ENCODE measurements around the gene FAM83C. TPM values are rescaled to one million over a fixed set of nuclear protein-coding genes. Genes with fewer than 3 reads are reported as not detected.

The FAM83C gene
- not detected in 2 replicates for total RNA-seq (2014; rRNA removed; shearing (Covaris generic); ENCODE audit: low replicate concordance)

DNA sequence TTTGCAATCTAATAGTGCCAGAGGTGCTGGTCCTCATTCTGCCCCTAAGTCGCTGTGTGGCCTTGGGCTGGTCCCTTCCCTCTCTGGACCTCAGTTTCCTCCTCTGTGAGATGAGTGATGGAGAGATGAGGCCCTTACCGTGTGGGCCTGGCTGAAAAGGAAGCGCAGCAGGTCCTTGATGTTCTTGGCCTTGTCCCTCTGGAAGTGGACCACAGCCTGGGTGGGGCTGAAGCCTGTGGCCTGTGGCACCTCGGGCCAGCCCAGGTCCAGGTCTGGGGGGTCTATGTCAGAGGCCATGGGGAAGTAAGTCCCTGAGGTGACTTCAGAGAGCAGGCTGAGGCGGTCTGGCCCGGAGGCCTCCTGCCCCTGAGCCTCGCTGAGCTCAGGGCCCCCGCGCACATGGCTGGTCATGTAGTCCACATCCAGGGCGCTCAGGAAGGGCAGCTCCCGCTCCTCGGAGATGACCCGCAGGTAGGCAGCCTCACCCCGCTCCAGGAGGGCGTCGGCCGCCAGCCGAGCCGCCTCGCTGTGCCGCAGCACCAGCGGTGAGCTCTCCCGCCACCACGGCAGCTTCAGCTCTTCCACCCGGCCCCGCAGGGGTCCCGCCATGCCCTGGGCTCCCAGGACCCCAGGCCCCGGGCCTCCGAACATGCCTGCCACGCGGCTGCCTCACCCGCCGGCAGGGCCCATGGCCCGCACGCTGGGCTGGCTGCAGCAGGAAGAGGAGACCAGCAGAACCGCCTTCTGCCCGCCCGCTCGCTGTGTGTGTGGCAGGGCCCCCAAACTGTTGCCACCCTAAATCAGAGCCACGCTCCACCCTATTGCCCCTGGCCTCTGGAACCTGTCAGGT is at the start of gene FAM83C:
Gene FAM83C, minus strand, starts transcription at position 772 of the 850 bp plus-strand sequence. Its CDS starts 121 bp downstream, at position 651.
- DNase-seq = no peak
- H3K36me3 ChIP-seq = no peaks in the 10 kb centered on the region
- no peaks in the 10 kb centered on the region for H3K27me3 ChIP-seq
- no peak within 1 kb of the TSS for H3K4me3 ChIP-seq
- no peaks in the 10 kb centered on the region for H3K9me3 ChIP-seq

DNA sequence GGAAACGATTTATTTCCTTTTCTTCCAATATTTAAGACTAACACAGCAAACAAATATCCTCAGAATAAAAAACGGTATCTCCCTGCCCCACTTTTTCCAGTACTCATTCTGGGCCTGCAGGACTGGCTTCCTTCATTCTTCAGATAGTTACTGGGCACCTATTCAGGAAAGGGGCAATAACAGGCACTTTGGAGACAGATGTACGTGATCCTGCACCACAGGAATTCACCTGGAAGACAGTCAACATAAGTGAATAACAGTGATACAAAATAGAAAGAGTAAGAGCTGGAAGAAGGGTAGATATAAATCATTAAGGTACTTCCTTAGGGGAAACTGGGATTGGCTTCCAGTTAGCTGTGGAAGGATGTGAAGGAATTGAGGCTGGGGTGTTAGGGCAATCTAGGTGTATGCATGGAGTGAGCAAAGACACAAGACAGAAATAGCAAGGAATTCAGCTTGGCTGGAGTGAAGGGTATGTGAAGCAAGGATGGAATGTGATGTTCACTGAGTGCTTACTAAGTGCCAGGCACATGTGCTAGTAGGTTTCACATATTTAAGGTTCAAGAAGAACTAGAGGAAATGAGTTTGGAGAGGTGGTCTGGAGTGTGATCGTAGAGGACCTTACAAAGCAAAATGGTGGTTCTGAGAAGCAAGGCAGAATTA is 49.3 kb upstream of the FAM83C start:
- DNase-seq = peak; percentile 26
- H3K9me3 ChIP-seq = no peaks in the 10 kb centered on the region
- no peaks in the 10 kb centered on the region for H3K27me3 ChIP-seq
- no peak overlapping the region for H3K4me3 ChIP-seq
- peaks cover 59% of the 10 kb centered on the region for H3K36me3 ChIP-seq

- DNase-seq = no peak
- Histone ChIP-seq H3K36me3 (peaks cover 52% of the 10 kb centered on the region), H3K9me3 (no peaks in the 10 kb centered on the region), H3K27me3 (no peaks in the 10 kb centered on the region), H3K4me3 (no peak overlapping the region)
Observed at GRCh38 chr20:35340436-35340835, 48.2 kb upstream of the FAM83C start.

DNA sequence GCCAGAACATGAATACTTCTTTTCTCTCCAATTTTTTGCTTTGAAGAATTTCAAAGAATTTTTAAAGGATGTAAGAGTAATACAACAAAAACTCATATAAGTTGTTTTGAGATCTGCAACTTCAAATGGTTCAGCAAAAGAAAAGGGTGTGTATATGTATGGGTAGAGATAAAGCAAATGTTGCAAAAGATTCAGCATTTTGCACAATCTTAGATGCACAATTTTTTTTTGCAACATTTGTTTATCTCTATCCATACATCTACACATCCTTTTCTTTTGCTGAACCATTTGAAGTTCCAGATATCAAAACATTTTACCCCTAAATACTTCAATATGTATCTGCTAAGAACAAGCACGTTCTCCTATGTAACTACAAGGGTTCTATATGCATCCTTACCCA is 47.4 kb upstream of the FAM83C start:
- no peaks in the 10 kb centered on the region for H3K27me3 ChIP-seq
- no peak for DNase-seq
- H3K9me3 ChIP-seq = no peaks in the 10 kb centered on the region
- no peak overlapping the region for H3K4me3 ChIP-seq
- H3K36me3 ChIP-seq = peaks cover 44% of the 10 kb centered on the region

DNA sequence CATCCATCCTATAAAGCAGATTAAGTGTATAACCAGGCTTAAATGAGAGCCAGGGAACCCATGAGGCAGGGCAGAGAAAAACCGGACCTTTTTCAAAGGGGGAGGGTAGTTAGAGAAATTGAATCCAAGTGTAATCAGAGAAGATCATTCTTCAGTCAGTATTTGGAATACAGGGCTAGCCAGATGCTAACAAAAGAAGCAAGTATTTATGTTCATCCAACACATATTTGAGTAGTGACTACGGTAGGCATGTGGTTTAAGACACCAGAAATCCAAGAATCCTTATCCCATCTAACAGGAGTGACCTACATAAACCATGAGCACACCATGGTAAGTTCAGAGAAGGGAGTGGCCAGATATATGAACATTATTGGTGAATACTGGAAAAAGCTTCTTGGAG is 46.8 kb upstream of the FAM83C start:
- peak; percentile 55 for DNase-seq
- peaks cover 43% of the 10 kb centered on the region for H3K36me3 ChIP-seq
- H3K27me3 ChIP-seq = no peaks in the 10 kb centered on the region
- H3K9me3 ChIP-seq = no peaks in the 10 kb centered on the region
- no peak overlapping the region for H3K4me3 ChIP-seq

DNA sequence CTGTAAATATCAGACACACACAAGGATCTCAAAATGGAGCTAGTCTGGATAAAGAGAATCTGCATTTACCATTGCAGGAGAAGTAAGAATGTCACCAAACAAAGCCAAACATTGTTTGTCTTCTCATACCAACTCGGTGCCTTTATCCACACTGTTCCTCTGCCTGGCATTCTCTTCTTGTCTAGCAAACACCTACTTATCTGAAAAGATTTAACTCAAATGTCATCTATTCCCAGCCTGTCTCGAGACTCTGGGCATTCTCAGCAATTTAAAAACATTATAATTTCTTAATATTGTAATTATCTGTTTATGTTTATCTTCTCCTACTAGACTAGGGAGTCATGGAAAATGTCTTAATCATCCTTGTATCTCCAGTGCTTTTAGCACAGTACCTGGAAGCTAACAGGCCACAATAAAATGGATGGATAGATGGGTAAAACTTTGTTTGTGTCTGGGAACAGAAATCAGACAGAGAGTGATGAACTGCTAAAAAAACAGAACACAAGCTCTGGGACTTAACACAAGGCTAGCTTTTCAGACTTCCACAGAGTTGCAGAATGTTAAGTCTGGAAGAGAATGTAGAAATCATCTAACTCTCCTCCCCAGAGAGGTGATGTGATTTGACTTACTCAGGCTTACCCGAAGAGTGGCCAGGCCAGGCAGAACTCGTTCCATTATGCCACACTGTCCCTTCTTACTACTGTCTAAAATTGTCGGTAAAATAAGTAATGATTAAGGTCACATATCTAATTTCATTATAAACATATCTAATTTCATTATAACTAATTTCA is 42.3 kb upstream of the FAM83C start:
- no peak for DNase-seq
- H3K4me3 ChIP-seq = no peak overlapping the region
- H3K27me3 ChIP-seq = no peaks in the 10 kb centered on the region
- H3K9me3 ChIP-seq = no peaks in the 10 kb centered on the region
- peaks cover 19% of the 10 kb centered on the region for H3K36me3 ChIP-seq

DNA sequence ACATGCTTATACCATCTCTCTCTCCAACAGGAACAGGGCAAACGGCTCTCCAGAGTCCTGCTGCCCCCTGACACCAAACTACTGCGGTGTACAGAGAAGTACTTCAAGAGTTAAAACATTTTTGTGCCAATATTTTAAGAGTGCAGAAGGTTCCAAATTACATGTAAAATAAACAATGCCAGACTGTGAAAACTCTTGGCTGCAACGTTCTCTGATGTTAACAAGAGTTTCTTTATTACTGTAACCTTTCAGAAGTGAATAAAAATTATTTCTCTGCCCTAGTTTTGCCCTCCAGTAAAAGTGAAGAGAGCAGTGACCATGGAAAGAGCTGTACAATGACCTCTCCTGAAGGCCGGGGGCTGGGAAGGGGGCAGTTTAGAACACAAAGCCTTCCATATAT is 41.4 kb upstream of the FAM83C start:
- no peak overlapping the region for H3K4me3 ChIP-seq
- H3K9me3 ChIP-seq = no peaks in the 10 kb centered on the region
- no peaks in the 10 kb centered on the region for H3K27me3 ChIP-seq
- H3K36me3 ChIP-seq = peaks cover 28% of the 10 kb centered on the region
- DNase-seq = no peak

GRCh38 chr20:35332540-35333200 is 40.4 kb upstream of the FAM83C start:
- no peak overlapping the region for H3K4me3 ChIP-seq
- no peaks in the 10 kb centered on the region for H3K27me3 ChIP-seq
- H3K36me3 ChIP-seq = peaks cover 27% of the 10 kb centered on the region
- no peaks in the 10 kb centered on the region for H3K9me3 ChIP-seq
- no peak for DNase-seq

GRCh38 chr20:35329435-35330139 is 37.4 kb upstream of the FAM83C start:
- H3K36me3 ChIP-seq = peaks cover 37% of the 10 kb centered on the region
- peak; percentile 75 for DNase-seq
- no peaks in the 10 kb centered on the region for H3K9me3 ChIP-seq
- no peak overlapping the region for H3K4me3 ChIP-seq
- H3K27me3 ChIP-seq = no peaks in the 10 kb centered on the region

DNA sequence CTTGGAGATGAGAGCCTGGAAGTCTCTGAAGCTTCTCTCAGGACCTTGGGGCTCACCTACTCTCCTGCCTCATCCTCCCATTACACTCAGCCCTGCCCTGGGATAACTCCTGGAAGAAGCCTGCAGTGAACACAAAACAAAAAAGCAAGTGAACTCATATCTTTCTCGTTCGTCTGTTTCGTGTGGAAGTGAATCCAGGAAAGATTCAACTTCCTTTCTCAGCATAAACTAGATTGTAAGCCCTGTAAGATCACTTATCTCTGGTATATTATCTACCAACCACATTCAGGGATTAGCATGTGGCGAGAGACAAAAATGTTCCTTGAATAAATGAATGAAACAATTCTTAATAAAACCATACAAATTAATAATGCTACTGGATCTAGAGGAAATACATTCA is 36.5 kb upstream of the FAM83C start:
- no peak for DNase-seq
- Histone ChIP-seq H3K4me3 (no peak overlapping the region), H3K36me3 (peaks cover 46% of the 10 kb centered on the region), H3K27me3 (no peaks in the 10 kb centered on the region), H3K9me3 (0 out of 2 replicates have a peak, but pooled peaks cover 2% of the 10 kb centered on the region)

- 0 out of 2 replicates have a peak, but pooled peaks cover 2% of the 10 kb centered on the region for H3K9me3 ChIP-seq
- peaks cover 50% of the 10 kb centered on the region for H3K36me3 ChIP-seq
- no peaks in the 10 kb centered on the region for H3K27me3 ChIP-seq
- H3K4me3 ChIP-seq = no peak overlapping the region
- no peak for DNase-seq
Observed at GRCh38 chr20:35328095-35328685, 36.0 kb upstream of the FAM83C start.

DNA sequence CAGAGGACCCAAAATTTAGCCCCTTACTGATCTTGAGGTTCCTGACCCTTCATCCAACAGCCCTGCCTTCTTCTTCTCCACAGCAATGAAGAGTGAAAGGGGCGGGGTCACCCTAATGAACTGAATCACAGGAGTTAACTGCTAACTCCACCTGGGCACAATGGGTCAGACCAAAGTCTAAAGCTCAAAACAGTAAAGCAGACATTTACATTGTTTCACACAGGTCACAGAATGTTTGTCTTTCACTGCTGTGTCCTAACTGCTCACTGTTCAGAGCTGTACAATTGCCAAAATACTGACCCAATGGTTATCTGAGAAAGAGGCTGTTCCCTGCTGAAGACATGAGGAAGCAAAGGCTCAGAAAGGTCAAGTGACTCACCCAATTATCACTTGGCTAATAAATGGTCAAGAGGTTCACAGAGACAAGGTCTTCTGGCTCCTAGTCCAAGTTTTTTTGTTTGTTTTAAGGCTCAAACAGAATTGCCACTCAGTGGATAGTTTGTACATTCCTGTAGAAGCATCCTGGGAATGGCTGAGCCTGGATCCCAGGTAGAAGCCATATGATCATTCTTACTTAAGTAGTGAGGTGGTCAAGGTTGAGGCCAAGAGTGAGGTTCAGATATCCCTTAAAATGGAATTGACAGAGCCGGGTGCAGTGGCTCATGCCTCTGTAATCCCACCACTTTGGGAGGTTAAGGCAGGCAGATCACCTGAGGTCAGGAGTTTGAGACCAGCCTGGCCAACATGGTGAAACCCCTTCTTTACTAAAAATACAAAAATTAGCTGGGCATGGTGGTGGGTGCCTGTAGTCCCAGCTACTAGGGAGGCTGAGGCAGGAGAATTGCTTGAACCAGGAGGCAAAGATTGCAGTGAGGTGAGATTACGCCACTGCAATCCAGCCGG is 35.1 kb upstream of the FAM83C start:
- H3K27me3 ChIP-seq = no peaks in the 10 kb centered on the region
- H3K9me3 ChIP-seq = 0 out of 2 replicates have a peak, but pooled peaks cover 2% of the 10 kb centered on the region
- DNase-seq = no peak
- no peak overlapping the region for H3K4me3 ChIP-seq
- H3K36me3 ChIP-seq = peaks cover 56% of the 10 kb centered on the region

DNA sequence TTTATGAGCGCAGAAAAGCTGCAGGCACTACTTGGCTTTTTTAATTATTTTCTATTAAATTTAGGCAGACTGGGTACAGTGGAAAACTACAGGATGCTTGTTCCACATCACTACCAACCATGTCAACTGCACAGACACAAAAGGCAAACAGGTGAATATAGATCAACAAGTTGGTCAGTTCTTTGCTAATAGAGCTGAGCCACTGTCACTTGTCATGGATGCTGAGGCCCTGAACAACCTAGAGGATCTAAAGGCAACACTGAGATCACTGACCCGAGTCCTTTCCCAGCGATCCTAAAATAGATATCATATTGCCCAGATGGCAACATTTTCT is 34.5 kb upstream of the FAM83C start:
- Histone ChIP-seq H3K36me3 (peaks cover 59% of the 10 kb centered on the region), H3K9me3 (0 out of 2 replicates have a peak, but pooled peaks cover 2% of the 10 kb centered on the region), H3K4me3 (no peak overlapping the region), H3K27me3 (no peaks in the 10 kb centered on the region)
- no peak for DNase-seq

DNA sequence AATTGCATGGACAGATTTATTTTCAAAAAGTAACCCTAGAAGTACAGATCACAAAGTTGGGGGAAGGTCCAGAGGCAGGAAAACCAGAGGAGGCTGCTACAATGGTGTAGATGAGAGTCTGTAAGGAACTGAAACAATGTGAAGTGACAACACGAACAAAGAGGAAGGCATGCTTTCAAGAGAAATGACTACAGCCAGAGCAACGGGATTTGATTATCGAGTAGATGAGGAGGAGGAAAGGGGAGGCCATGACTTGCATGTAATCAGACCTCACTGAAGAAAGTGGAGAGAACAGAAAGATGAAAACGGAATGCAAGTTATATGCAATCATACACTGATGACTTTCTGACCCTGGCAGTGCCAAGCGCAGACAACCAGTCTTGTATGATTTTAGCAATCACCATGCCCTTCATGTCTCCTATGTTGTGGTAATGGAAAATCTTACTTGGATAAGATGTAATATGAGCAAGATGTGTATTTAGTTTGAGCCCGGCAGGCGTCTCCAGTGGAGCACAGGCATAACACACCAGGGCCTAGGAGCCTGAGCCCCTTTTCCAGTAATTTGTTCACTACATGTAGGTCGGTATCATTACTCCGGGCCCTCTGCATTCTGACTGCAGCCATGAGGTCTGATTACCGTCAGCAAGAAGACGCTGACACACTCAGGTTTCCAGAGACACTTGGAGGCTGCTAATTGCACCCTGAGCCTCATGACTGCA is 34.0 kb upstream of the FAM83C start:
- Histone ChIP-seq H3K27me3 (no peaks in the 10 kb centered on the region), H3K36me3 (peaks cover 65% of the 10 kb centered on the region), H3K9me3 (0 out of 2 replicates have a peak, but pooled peaks cover 2% of the 10 kb centered on the region), H3K4me3 (no peak overlapping the region)
- no peak for DNase-seq
